ENCODE measurements around the gene TANC2. TPM values are rescaled to one million over a fixed set of nuclear protein-coding genes. Genes with fewer than 3 reads are reported as not detected.
A peak's percentile ranks its signal among the peaks of the same experiment; 100 is the strongest.

The TANC2 gene
- 1 to 10 TPM in 4 of 6 donors, under 1 TPM in 2; 0.65 to 5.2 (median 1.2) TPM for polyA plus RNA-seq (ENCODE audit: low read depth in 6 of 6)

- Mint-ChIP-seq H3K36me3 (no peaks in the 10 kb centered on the region), H3K4me1 (peaks cover 20 to 25% (median 22%) of the 10 kb centered on the region in 3 donors), H3K27ac (peak within 1 kb of the TSS; percentile 92 to 97 (median 96)), H3K9me3 (no peaks in the 10 kb centered on the region), H3K27me3 (no peaks in the 10 kb centered on the region), H3K4me3 (peak within 1 kb of the TSS; percentile 84 to 98 (median 96))
- ATAC-seq (ENCODE audit: low read depth in 2 of 2) (peak; percentile 76 to 78), DNase-seq (peak; percentile 80)
Observed at GRCh38 chr17:62965686-62966425, at the start of gene TANC2. TANC2 (plus strand) TSS chr17:62966235; CDS start chr17:63009560, 43,325 bp downstream.

GRCh38 chr17:62916684-62917571 is 49.1 kb upstream of the TANC2 start:
- no peak for ATAC-seq (ENCODE audit: low read depth in 2 of 2)
- H3K27me3 Mint-ChIP-seq, result peaks cover 11 to 23% (median 18%) of the 10 kb centered on the region in 3 donors
- H3K27ac Mint-ChIP-seq, result no peak overlapping the region
- DNase-seq, result no peak
- peaks cover 0 to 9% (median 5%) of the 10 kb centered on the region in 7 donors for H3K9me3 Mint-ChIP-seq
- no peak overlapping the region for H3K4me3 Mint-ChIP-seq
- peaks cover 0 to 7% of the 10 kb centered on the region in 2 donors for H3K36me3 Mint-ChIP-seq
- no peaks in the 10 kb centered on the region for H3K4me1 Mint-ChIP-seq

GRCh38 chr17:62919388-62919787 is 46.6 kb upstream of the TANC2 start:
- no peaks in the 10 kb centered on the region for H3K4me1 Mint-ChIP-seq
- no peak for ATAC-seq (ENCODE audit: low read depth in 2 of 2)
- H3K27me3 Mint-ChIP-seq, result peaks cover 0 to 12% (median 4%) of the 10 kb centered on the region in 3 donors
- H3K36me3 Mint-ChIP-seq, result no peaks in the 10 kb centered on the region
- no peaks in the 10 kb centered on the region for H3K9me3 Mint-ChIP-seq
- no peak overlapping the region for H3K27ac Mint-ChIP-seq
- H3K4me3 Mint-ChIP-seq, result no peak overlapping the region
- no peak for DNase-seq

GRCh38 chr17:62920300-62920699 is 45.7 kb upstream of the TANC2 start:
- Mint-ChIP-seq H3K4me1 (no peaks in the 10 kb centered on the region), H3K27ac (no peak overlapping the region), H3K9me3 (no peaks in the 10 kb centered on the region), H3K4me3 (no peak overlapping the region), H3K36me3 (no peaks in the 10 kb centered on the region), H3K27me3 (peaks cover 0 to 8% (median 0%) of the 10 kb centered on the region in 3 donors)
- DNase-seq (no peak), ATAC-seq (ENCODE audit: low read depth in 2 of 2) (no peak)

GRCh38 chr17:62921817-62922216 is 44.2 kb upstream of the TANC2 start:
- H3K27ac Mint-ChIP-seq, result no peak overlapping the region
- no peaks in the 10 kb centered on the region for H3K36me3 Mint-ChIP-seq
- H3K4me1 Mint-ChIP-seq, result no peaks in the 10 kb centered on the region
- ATAC-seq (ENCODE audit: low read depth in 2 of 2) (no peak), DNase-seq (no peak)
- peaks cover 0 to 8% (median 0%) of the 10 kb centered on the region in 3 donors for H3K27me3 Mint-ChIP-seq
- no peaks in the 10 kb centered on the region for H3K9me3 Mint-ChIP-seq
- H3K4me3 Mint-ChIP-seq, result no peak overlapping the region

- peaks cover 0 to 16% (median 5%) of the 10 kb centered on the region in 3 donors for H3K27me3 Mint-ChIP-seq
- H3K27ac Mint-ChIP-seq, result peak overlapping the region in 2 of 6 donors; percentile 15 to 19
- no peak for DNase-seq
- no peaks in the 10 kb centered on the region for H3K36me3 Mint-ChIP-seq
- H3K9me3 Mint-ChIP-seq, result no peaks in the 10 kb centered on the region
- H3K4me1 Mint-ChIP-seq, result no peaks in the 10 kb centered on the region
- H3K4me3 Mint-ChIP-seq, result no peak overlapping the region
- no peak for ATAC-seq (ENCODE audit: low read depth in 2 of 2)
Observed at GRCh38 chr17:62923258-62924150, 42.5 kb upstream of the TANC2 start.

- Mint-ChIP-seq H3K36me3 (no peaks in the 10 kb centered on the region), H3K4me1 (no peaks in the 10 kb centered on the region), H3K27ac (no peak overlapping the region), H3K9me3 (no peaks in the 10 kb centered on the region), H3K4me3 (no peak overlapping the region), H3K27me3 (peaks cover 1 to 16% (median 5%) of the 10 kb centered on the region in 3 donors)
- ATAC-seq (ENCODE audit: low read depth in 2 of 2), result no peak
- DNase-seq, result no peak
Observed at GRCh38 chr17:62925267-62925836, 40.7 kb upstream of the TANC2 start.

- DNase-seq, result no peak
- ATAC-seq (ENCODE audit: low read depth in 2 of 2), result no peak
- no peaks in the 10 kb centered on the region for H3K9me3 Mint-ChIP-seq
- no peak overlapping the region for H3K27ac Mint-ChIP-seq
- H3K36me3 Mint-ChIP-seq, result no peaks in the 10 kb centered on the region
- H3K27me3 Mint-ChIP-seq, result peaks cover 5 to 21% (median 14%) of the 10 kb centered on the region in 3 donors
- no peak overlapping the region for H3K4me3 Mint-ChIP-seq
- no peaks in the 10 kb centered on the region for H3K4me1 Mint-ChIP-seq
Observed at GRCh38 chr17:62927083-62927482, 39.0 kb upstream of the TANC2 start.

- no peaks in the 10 kb centered on the region for H3K36me3 Mint-ChIP-seq
- H3K27me3 Mint-ChIP-seq, result peaks cover 17 to 32% (median 29%) of the 10 kb centered on the region in 3 donors
- no peaks in the 10 kb centered on the region for H3K4me1 Mint-ChIP-seq
- no peaks in the 10 kb centered on the region for H3K9me3 Mint-ChIP-seq
- H3K4me3 Mint-ChIP-seq, result no peak overlapping the region
- no peak overlapping the region for H3K27ac Mint-ChIP-seq
- no peak for ATAC-seq (ENCODE audit: low read depth in 2 of 2)
- no peak for DNase-seq
Observed at GRCh38 chr17:62929320-62929719, 36.7 kb upstream of the TANC2 start.

- Mint-ChIP-seq H3K27me3 (peaks cover 26 to 39% (median 38%) of the 10 kb centered on the region in 3 donors), H3K4me3 (no peak overlapping the region), H3K4me1 (no peaks in the 10 kb centered on the region), H3K27ac (no peak overlapping the region), H3K9me3 (no peaks in the 10 kb centered on the region), H3K36me3 (no peaks in the 10 kb centered on the region)
- DNase-seq (no peak), ATAC-seq (ENCODE audit: low read depth in 2 of 2) (no peak)
Observed at GRCh38 chr17:62931101-62931500, 34.9 kb upstream of the TANC2 start.

- no peak for ATAC-seq (ENCODE audit: low read depth in 2 of 2)
- no peaks in the 10 kb centered on the region for H3K36me3 Mint-ChIP-seq
- H3K4me3 Mint-ChIP-seq, result no peak overlapping the region
- no peak overlapping the region for H3K27ac Mint-ChIP-seq
- H3K9me3 Mint-ChIP-seq, result peaks cover 0 to under 1% (median 0%) of the 10 kb centered on the region in 7 donors
- H3K4me1 Mint-ChIP-seq, result no peaks in the 10 kb centered on the region
- H3K27me3 Mint-ChIP-seq, result peaks cover 25 to 57% (median 48%) of the 10 kb centered on the region in 3 donors
- DNase-seq, result no peak
Observed at GRCh38 chr17:62933501-62934385, 32.3 kb upstream of the TANC2 start.

GRCh38 chr17:62935098-62935497 is 30.9 kb upstream of the TANC2 start:
- DNase-seq (no peak), ATAC-seq (ENCODE audit: low read depth in 2 of 2) (no peak)
- Mint-ChIP-seq H3K27ac (no peak overlapping the region), H3K36me3 (no peaks in the 10 kb centered on the region), H3K9me3 (peaks cover 0 to 14% (median 2%) of the 10 kb centered on the region in 7 donors), H3K4me3 (no peak overlapping the region), H3K27me3 (peaks cover 28 to 70% (median 54%) of the 10 kb centered on the region in 3 donors), H3K4me1 (no peaks in the 10 kb centered on the region)
